ENCODE results near the gene RHBDL1.

GRCh38 chr16:670485-671352 is 4.8 kb upstream of the RHBDL1 start:
- TF ChIP-seq CTCF (conservative IDR thresholded peaks at IDR 0.05 in 1 of 2, IDR thresholded peaks at IDR 0.05 in 1 of 2; ENCODE audit: low read depth in 1 of 2, low read length in 2 of 2): no peak
- no peak for TF ChIP-seq EZH2 (IDR thresholded peaks at IDR 0.05; ENCODE audit: low read length, missing control alignments)

Data from fibroblast of lung (primary cell).